ENCODE measurements around the gene PDE4D. TPM values are rescaled to one million over a fixed set of nuclear protein-coding genes. Genes with fewer than 3 reads are reported as not detected.

Gene PDE4D
- total RNA-seq, 1 experiment from 2014 or later: 3.3 TPM

DNA sequence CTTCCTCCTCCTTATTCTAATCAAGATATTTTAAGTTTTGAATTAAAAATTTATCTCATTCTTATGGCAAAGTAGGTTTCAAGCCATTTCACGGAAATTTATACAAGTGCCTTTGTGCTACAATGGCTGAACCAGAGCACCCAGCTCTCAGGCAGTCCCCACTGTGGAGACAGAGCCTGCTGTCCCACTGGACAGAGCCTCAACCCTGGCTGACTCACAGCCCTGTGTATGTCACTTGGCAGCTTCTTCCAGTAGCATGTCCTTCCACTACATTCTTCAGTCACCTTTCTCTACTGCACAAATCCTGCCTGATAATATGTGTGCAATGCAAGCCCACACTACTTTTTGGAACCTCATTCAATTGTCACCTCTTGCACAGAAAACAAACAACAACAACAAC, 253.1 kb downstream of the PDE4D start (continued):
- TF ChIP-seq CDX4 (CRISPR knock-in tag; IDR thresholded peaks at IDR 0.05; ENCODE audit: borderline replicate concordance): no peak

DNA sequence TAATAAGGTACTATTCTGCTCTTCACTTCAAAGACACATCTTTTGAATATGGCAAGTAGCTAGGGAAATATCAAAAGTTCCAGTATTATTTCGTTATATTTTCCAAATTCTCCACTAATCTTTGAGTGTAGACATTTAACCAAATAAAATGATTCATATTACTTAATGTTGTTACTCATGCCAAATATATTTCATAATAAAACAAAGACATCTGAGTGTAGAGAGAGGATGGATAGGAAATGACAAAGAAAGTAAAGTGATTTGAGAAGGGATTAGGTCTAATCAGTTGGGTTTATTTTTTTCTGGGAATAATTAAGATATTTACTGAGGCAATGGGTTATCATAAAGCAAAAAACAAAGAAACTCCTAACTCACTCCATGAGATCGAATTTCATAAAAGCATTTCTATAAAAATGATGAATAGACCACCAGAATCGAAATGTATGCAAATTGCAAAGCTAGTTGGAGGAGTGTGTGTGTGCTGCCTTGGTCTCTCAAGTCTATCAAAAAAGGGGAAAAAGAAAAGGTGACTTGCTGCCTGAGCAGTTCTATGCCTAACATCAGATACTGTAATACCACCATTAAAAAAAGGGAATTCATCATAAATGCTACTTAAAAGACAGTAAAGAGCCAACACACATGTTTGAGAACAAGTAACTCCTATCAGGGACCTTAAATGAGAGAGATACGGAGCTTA, 255.5 kb downstream of the PDE4D start:
- H3K4me1 Mint-ChIP-seq: peaks cover 12% of the 10 kb centered on the region; the same call in 1 of the 2 replicates
- H3K9me3 Mint-ChIP-seq: peaks cover 22% of the 10 kb centered on the region
- peaks cover 5% of the 10 kb centered on the region for H3K36me3 Mint-ChIP-seq
- TF ChIP-seq CDX4 (CRISPR knock-in tag; IDR thresholded peaks at IDR 0.05; ENCODE audit: borderline replicate concordance): no peak
- TF ChIP-seq, protein P1, sequence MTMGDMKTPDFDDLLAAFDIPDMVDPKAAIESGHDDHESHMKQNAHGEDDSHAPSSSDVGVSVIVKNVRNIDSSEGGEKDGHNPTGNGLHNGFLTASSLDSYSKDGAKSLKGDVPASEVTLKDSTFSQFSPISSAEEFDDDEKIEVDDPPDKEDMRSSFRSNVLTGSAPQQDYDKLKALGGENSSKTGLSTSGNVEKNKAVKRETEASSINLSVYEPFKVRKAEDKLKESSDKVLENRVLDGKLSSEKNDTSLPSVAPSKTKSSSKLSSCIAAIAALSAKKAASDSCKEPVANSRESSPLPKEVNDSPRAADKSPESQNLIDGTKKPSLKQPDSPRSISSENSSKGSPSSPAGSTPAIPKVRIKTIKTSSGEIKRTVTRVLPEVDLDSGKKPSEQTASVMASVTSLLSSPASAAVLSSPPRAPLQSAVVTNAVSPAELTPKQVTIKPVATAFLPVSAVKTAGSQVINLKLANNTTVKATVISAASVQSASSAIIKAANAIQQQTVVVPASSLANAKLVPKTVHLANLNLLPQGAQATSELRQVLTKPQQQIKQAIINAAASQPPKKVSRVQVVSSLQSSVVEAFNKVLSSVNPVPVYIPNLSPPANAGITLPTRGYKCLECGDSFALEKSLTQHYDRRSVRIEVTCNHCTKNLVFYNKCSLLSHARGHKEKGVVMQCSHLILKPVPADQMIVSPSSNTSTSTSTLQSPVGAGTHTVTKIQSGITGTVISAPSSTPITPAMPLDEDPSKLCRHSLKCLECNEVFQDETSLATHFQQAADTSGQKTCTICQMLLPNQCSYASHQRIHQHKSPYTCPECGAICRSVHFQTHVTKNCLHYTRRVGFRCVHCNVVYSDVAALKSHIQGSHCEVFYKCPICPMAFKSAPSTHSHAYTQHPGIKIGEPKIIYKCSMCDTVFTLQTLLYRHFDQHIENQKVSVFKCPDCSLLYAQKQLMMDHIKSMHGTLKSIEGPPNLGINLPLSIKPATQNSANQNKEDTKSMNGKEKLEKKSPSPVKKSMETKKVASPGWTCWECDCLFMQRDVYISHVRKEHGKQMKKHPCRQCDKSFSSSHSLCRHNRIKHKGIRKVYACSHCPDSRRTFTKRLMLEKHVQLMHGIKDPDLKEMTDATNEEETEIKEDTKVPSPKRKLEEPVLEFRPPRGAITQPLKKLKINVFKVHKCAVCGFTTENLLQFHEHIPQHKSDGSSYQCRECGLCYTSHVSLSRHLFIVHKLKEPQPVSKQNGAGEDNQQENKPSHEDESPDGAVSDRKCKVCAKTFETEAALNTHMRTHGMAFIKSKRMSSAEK (CRISPR knock-in tag; IDR thresholded peaks at IDR 0.05; ENCODE audit: borderline replicate concordance): no peak
- TF ChIP-seq HMGA2 (CRISPR knock-in tag; IDR thresholded peaks at IDR 0.05): no peak
- TF ChIP-seq, protein P2, sequence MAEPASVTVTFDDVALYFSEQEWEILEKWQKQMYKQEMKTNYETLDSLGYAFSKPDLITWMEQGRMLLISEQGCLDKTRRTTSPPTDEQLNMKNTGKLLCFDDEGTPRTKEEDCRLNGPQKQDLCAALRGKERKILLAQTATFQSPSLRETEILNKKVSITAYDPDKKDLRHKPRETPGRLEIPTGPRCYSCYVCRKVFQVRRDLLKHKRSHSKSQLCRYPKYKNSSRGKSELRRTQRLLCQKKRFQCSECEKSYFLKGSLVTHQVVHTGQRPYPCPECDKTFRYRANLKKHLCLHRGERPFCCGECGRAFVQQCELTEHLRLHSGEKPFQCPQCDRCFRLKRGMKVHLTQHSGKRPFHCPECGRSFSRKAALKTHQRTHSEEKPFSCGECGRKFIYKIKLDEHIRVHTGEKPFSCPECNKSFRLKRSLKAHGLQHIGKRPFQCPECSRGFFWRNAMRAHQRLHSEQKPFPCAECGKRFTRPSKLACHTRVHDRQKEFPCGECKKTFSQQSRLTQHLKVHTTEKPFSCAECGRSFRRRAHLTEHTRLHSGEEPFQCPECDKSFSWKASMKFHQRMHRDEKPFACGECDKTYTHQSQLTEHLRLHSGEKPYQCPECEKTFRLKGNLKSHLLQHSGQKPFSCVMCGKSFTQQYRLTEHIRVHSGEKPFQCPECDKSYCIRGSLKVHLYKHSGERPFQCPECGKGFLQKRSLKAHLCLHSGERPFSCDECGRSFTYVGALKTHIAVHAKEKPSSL (CRISPR knock-in tag; conservative IDR thresholded peaks at IDR 0.05): no peak
- TF ChIP-seq ZNF138 (CRISPR knock-in tag; conservative IDR thresholded peaks at IDR 0.05): no peak
- no peak for TF ChIP-seq MAX (CRISPR knock-in tag; IDR thresholded peaks at IDR 0.05)
- TF ChIP-seq, protein P3, sequence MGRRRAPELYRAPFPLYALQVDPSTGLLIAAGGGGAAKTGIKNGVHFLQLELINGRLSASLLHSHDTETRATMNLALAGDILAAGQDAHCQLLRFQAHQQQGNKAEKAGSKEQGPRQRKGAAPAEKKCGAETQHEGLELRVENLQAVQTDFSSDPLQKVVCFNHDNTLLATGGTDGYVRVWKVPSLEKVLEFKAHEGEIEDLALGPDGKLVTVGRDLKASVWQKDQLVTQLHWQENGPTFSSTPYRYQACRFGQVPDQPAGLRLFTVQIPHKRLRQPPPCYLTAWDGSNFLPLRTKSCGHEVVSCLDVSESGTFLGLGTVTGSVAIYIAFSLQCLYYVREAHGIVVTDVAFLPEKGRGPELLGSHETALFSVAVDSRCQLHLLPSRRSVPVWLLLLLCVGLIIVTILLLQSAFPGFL (CRISPR knock-in tag; IDR thresholded peaks at IDR 0.05; ENCODE audit: borderline replicate concordance): no peak
- TF ChIP-seq, protein P4, sequence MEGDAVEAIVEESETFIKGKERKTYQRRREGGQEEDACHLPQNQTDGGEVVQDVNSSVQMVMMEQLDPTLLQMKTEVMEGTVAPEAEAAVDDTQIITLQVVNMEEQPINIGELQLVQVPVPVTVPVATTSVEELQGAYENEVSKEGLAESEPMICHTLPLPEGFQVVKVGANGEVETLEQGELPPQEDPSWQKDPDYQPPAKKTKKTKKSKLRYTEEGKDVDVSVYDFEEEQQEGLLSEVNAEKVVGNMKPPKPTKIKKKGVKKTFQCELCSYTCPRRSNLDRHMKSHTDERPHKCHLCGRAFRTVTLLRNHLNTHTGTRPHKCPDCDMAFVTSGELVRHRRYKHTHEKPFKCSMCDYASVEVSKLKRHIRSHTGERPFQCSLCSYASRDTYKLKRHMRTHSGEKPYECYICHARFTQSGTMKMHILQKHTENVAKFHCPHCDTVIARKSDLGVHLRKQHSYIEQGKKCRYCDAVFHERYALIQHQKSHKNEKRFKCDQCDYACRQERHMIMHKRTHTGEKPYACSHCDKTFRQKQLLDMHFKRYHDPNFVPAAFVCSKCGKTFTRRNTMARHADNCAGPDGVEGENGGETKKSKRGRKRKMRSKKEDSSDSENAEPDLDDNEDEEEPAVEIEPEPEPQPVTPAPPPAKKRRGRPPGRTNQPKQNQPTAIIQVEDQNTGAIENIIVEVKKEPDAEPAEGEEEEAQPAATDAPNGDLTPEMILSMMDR (IDR thresholded peaks at IDR 0.05): no peak
- TF ChIP-seq OVOL2 (CRISPR knock-in tag; IDR thresholded peaks at IDR 0.05; ENCODE audit: borderline replicate concordance): no peak
- no peak for TF ChIP-seq ZNF219 (CRISPR knock-in tag; IDR thresholded peaks at IDR 0.05; ENCODE audit: borderline replicate concordance)
- TF ChIP-seq NR2C2 (CRISPR knock-in tag; IDR thresholded peaks at IDR 0.05): no peak
- no peak for TF ChIP-seq MXD4 (CRISPR knock-in tag; IDR thresholded peaks at IDR 0.05; ENCODE audit: borderline replicate concordance)
- no peak for TF ChIP-seq NFE2L1 (CRISPR knock-in tag; IDR thresholded peaks at IDR 0.05)
- TF ChIP-seq GTF2I (CRISPR knock-in tag; conservative IDR thresholded peaks at IDR 0.05): no peak
- POLR2A ChIA-PET: no interaction called here
- no peaks in the 10 kb centered on the region; the same call in 1 of the 2 replicates for H3K27me3 Mint-ChIP-seq (ENCODE audit: low read depth)
- CTCF ChIA-PET: no interaction called here
- no peak overlapping the region for H3K27ac Mint-ChIP-seq
- no peak overlapping the region for H3K4me3 Mint-ChIP-seq
- DNase-seq (ENCODE audit: low spot score) (no peak), ATAC-seq (no peak)
